NCI-H345 treated with DMSO at 0.1 percent for 48 hours (cell line): ENCODE data around the gene CEACAM5.
"Not testable (repeated sequence)": the region's sequence is repeated elsewhere in the genome, so short reads cannot be mapped to it uniquely, and the experiment has no call there.

ENCODE experiments used
- DNase-seq: peaks from one replicate; lab custom pipeline; 2025; ENCODE audit not compliant: unreplicated experiment; lab: John Stamatoyannopoulos, UW

CEACAM5 gene

GRCh38 chr19:41700381-41701195 is 7.8 kb upstream of the CEACAM5 start:
- DNase-seq: no peak

- no peak for DNase-seq
Measured at GRCh38 chr19:41701401-41702075, 6.9 kb upstream of the CEACAM5 start.

- no peak for DNase-seq
Measured at GRCh38 chr19:41702171-41702651, 6.2 kb upstream of the CEACAM5 start.

- DNase-seq: no peak
Measured at GRCh38 chr19:41703602-41704293, 4.7 kb upstream of the CEACAM5 start.

- DNase-seq: no peak
Measured at GRCh38 chr19:41705393-41706174, 2.8 kb upstream of the CEACAM5 start.

GRCh38 chr19:41706741-41707501 is 1.5 kb upstream of the CEACAM5 start:
- DNase-seq: peak; percentile 49

- no peak for DNase-seq
Measured at GRCh38 chr19:41707502-41707812, 969 bp upstream of the CEACAM5 start.

- DNase-seq: no peak
Measured at GRCh38 chr19:41707871-41708371, 505 bp upstream of the CEACAM5 start.

GRCh38 chr19:41709516-41709915 is 1.1 kb downstream of the CEACAM5 start:
- not testable (repeated sequence) for DNase-seq

- DNase-seq: no peak
Measured at GRCh38 chr19:41709951-41710645, 1.7 kb downstream of the CEACAM5 start.

GRCh38 chr19:41711376-41712261 is 3.2 kb downstream of the CEACAM5 start:
- no peak for DNase-seq

GRCh38 chr19:41714598-41714997 is 6.2 kb downstream of the CEACAM5 start:
- no peak for DNase-seq

- no peak for DNase-seq
Measured at GRCh38 chr19:41718761-41719160, 10.3 kb downstream of the CEACAM5 start.

GRCh38 chr19:41720103-41720502 is 11.7 kb downstream of the CEACAM5 start:
- DNase-seq: no peak

- DNase-seq: no peak
Measured at GRCh38 chr19:41726493-41726892, 18.1 kb downstream of the CEACAM5 start.

GRCh38 chr19:41734156-41734555 is 25.7 kb downstream of the CEACAM5 start:
- no peak for DNase-seq

- no peak for DNase-seq
Measured at GRCh38 chr19:41734585-41734984, 26.2 kb downstream of the CEACAM5 start.

- DNase-seq: no peak
Measured at GRCh38 chr19:41735071-41735600, 26.7 kb downstream of the CEACAM5 start.
